Upper lobe of left lung (tissue), 4 donors: ENCODE results near the gene PRODH.

Experiments
- EP300 ChIP-seq, 4 donors: sonication (generic); formaldehyde crosslinking; IDR thresholded peaks; one replicate each; pipeline ENCODE4 v1.5.1; 2017; ENCODE audit warnings: antibody characterized with exemption in 4 of 4, control low read depth in 2 of 4
- POLR2A ChIP-seq, 4 donors: fragments of 450-650 bp; IDR thresholded peaks; one replicate each; pipeline ENCODE4 v1.5.1; 2016 to 2017; ENCODE audit warnings: antibody characterized with exemption in 4 of 4, mild to moderate bottlenecking in 2 of 4
- TF ChIP-seq, protein P1 (sequence below), 6 experiments: fragments of 450-650 bp in 4 of 6; fragments of 200-600 bp in 2 of 6; sonication (generic) in 2 of 6; IDR thresholded peaks; one replicate each; pipeline ENCODE4 v1.5.1; 2016 to 2019; ENCODE audit warnings: antibody characterized with exemption in 6 of 6

- TF ChIP-seq, protein P1, sequence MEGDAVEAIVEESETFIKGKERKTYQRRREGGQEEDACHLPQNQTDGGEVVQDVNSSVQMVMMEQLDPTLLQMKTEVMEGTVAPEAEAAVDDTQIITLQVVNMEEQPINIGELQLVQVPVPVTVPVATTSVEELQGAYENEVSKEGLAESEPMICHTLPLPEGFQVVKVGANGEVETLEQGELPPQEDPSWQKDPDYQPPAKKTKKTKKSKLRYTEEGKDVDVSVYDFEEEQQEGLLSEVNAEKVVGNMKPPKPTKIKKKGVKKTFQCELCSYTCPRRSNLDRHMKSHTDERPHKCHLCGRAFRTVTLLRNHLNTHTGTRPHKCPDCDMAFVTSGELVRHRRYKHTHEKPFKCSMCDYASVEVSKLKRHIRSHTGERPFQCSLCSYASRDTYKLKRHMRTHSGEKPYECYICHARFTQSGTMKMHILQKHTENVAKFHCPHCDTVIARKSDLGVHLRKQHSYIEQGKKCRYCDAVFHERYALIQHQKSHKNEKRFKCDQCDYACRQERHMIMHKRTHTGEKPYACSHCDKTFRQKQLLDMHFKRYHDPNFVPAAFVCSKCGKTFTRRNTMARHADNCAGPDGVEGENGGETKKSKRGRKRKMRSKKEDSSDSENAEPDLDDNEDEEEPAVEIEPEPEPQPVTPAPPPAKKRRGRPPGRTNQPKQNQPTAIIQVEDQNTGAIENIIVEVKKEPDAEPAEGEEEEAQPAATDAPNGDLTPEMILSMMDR (IDR thresholded peaks at IDR 0.05) = no peak
- TF ChIP-seq POLR2A (IDR thresholded peaks at IDR 0.05) (no peak), EP300 (IDR thresholded peaks at IDR 0.05) (no peak)
These were observed 42.4 kb upstream of the PRODH start for GRCh38 chr22:18978506-18978905.
